Measurements from ENCODE around the gene APC.
"Not testable (repeated sequence)": the region's sequence is repeated elsewhere in the genome, so short reads cannot be mapped to it uniquely, and the experiment has no call there.

The APC gene

GRCh38 chr5:112737463-112738190 is at the start of gene APC:
Gene APC, plus strand, starts transcription at chr5:112737885. Its CDS starts 17,006 bp downstream, at chr5:112754891.
- peak; percentile 74 for DNase-seq

GRCh38 chr5:112689155-112689909 is 48.4 kb upstream of the APC start:
- no peak for DNase-seq

DNA sequence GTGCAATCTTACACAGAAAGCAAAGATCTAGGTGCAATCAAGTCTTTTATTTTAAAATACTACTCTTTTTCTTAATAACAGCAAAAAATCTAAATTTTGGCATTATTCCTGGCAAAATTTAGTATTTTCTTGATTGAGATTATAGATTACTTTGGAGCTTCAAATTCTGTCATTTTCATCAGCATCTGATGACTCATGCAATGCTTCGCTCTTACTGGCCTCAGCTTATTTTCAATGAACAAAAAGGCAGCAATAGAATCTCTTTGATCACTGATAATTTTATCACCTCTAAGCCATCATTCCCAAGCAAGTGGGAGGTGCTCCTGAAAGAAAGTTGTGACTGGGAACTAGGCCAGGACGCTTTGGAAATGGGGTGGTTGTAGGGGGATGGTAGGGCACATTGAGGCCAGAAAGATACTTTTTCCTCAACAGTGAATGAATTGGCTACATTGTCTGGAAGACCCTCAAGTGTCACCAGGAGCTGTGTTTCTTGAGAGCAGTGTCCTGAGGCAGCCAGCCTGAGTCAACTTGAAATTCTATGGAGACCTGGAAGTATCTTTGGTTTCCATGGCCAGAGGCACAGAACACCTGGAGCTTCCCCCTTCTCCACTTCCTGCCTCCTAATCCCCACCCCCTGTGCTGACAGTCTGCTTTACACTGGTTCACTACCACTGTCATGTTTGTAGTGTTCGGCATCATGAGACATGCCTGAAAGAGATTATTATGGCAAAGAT is 46.9 kb upstream of the APC start:
- DNase-seq, result no peak

- DNase-seq, result no peak
Observed at GRCh38 chr5:112691339-112691680, 46.4 kb upstream of the APC start.

DNA sequence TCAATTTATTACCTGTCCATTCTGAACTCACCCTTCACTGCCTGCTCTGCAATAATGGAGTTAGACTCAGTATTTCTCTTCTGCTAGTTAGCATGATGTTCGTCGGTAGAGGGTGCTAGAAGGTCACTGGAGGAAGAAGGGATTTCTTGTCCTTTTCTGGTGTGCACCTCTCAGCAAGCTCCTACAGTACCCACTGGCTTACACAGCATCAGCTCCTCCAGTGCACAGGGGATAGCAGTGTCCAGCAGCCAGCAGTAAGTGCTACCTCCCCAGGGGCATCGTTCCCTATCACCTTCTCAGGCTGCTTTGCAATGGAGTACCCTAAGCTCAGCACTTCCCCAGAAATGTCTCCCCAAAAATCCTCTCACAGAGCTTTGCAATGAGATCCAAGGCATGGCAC is 45.9 kb upstream of the APC start:
- no peak for DNase-seq

GRCh38 chr5:112692472-112692871 is 45.2 kb upstream of the APC start:
- no peak for DNase-seq

DNA sequence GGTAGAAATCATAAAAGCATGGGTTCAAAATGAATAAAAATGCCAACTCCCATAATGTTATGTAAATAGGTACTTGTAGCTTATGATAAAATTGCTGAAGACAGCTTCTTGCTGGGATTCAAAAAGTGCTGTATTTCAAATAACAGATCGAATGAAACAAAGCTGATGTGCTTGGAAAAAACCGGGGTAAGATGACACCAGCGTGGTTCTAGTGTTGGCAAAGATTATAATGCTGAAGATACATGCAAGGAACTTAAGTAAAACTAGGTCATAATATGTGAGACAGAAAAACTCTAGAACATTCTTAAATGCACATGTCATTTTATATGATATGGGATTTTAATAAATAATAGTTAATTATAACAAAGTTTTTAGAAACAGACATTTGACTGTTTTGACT is 44.4 kb upstream of the APC start:
- DNase-seq, result no peak

DNA sequence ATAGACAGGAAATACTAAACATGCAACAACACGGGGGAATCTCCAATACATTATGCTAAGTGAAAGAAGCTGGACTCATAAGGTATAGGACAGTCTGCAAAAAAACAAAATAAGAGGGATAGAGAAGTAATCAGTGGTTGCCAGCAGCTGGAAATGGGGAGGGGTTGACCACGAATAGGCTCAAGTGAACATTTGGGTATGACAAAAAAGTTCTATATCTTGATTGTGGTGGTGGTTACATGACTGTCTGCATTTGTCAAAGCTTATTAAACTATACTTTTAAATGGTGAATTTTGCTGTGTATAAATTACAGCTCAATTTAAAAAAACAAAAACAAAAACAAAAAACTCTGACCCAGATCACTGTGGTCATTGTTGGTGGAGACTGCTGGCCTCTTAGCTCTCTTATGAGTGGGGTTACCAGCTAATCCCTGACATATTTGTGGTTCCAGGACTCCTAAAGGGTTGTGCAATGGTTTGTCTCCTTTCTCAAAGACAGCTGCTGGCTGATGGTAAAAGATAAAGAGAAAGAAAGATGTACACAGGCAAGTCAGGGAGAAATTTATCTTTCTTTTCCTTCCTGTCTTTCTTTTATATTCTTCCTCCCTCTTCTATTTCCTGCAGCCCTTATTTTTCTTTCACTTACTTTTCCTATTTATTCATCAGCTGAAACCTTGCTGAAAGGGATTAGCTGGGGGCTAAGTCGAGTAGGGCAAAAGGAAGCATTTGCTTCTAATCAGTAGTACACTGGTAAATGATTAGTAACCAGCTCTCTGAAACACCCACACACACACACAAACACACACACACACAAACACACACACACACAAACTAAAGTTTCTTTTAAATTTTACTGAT is 42.6 kb upstream of the APC start:
- DNase-seq, result no peak

GRCh38 chr5:112696786-112697185 is 40.9 kb upstream of the APC start:
- no peak for DNase-seq

- no peak for DNase-seq
Observed at GRCh38 chr5:112697322-112697721, 40.4 kb upstream of the APC start.

GRCh38 chr5:112697833-112698232 is 39.9 kb upstream of the APC start:
- DNase-seq, result no peak

DNA sequence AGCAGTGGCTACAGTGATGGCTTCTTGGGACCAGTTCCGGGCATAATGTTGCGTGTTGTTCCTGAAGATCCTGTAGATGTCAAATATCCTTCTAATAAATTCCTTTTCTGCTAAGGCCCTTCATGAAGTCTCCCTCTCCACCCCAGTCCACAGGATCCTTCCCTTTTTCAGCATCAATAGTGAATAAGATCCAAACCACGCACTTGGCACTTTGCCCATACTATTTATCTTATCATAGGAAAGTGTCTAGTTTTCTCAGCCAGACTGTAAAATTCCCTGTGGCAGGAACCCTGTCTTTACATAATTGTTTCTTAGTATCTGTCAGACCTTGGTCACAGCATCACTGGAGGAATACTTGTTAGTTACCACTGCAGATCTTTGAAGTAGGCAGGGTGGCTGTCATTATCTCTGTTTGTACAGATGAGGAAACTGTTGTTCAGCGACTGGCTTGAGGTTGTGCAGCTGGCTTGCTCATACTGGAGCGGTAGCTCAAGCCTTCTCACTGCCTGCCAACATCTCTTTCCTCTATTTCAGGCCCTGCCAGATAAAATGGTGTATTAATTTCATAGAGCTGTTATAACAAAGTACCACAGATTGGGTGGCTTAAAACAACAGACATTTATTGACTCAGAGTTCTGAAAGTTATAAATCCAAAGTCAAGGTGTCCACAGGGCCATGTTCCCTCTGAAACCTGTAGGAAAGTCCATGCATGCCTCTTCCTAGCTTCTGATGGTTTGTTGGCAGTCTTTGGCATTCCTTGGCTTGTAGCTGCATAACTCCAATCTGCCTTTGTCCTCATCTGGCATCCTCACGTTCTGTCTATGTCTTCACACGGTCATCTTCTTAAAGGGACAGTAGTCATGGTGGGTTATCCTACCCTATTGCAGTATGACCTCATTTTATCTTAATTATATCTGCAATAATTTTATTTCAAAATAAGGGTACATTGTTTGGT is 33.5 kb upstream of the APC start:
- no peak for DNase-seq

GRCh38 chr5:112706446-112707016 is 31.2 kb upstream of the APC start:
- DNase-seq, result no peak

DNA sequence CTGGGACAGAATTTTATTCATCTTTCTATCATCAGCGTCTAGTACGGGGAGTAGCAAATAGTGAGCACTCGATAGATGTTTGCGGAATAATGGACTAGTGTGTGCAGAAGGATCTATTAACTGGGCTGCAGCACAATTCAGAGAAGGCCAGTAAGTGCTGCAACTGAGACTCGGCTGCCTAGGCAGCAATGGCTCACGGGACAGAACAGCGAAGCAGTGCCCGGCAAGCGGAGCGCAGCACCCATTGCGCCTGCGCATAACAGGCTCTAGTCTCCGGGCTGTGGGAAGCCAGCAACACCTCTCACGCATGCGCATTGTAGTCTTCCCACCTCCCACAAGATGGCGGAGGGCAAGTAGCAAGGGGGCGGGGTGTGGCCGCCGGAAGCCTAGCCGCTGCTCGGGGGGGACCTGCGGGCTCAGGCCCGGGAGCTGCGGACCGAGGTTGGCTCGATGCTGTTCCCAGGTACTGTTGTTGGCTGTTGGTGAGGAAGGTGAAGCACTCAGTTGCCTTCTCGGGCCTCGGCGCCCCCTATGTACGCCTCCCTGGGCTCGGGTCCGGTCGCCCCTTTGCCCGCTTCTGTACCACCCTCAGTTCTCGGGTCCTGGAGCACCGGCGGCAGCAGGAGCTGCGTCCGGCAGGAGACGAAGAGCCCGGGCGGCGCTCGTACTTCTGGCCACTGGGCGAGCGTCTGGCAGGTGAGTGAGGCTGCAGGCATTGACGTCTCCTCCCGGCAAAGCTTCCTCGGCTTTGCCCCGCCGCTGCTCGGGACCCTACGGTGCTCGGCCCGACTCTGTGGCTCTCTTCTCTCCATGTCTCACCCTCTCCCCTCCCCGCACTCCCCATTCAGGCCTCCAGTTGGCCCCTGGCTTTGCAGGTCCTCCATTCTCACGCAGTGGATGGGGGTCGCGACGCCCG is 30.2 kb upstream of the APC start:
- DNase-seq, result peak; percentile 94

DNA sequence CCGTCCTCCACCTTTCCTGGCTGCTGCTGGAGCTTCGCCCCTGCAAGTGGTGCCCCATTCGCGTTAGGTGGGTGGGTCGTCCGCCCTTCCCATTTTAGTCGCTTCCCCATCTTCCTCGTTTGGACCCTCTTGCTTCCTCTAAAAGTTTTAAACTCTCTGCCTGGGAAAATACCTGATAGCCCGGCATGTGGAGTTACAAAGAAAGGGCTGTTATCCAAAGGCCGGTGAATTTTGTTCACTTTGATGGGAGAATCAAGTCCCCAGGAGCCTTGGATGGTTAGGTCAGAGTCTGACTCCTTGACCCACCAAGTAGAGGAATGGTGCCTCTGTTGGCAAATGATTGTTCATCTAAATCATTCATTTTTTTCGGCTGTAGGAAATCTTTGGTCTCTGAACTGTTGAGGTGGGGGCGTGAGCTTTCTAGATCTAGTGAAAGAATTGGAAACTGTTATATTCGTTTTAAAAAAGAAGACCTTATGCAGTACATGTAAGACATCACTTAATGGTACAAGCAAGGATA is 29.5 kb upstream of the APC start:
- DNase-seq, result no peak

DNA sequence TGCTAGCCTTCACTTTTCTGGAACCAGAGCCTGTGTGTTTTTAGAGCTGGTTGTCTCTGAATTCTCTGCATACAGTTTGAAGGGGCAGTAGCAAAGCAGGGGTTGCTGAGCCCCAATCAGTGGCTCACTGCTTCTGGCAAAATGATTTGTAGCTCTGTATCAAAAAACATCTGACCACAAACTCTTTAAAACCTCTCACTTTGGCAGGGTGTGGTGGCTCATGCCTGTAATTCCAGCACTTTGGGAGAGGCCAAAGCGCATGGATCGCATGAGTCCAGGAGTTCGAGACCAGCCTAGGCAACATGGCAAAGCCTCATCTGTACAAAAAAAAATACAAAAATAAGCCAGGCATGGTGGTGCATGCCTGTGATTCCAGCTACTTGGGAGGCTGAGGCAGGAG is 28.3 kb upstream of the APC start:
- DNase-seq, result no peak

DNA sequence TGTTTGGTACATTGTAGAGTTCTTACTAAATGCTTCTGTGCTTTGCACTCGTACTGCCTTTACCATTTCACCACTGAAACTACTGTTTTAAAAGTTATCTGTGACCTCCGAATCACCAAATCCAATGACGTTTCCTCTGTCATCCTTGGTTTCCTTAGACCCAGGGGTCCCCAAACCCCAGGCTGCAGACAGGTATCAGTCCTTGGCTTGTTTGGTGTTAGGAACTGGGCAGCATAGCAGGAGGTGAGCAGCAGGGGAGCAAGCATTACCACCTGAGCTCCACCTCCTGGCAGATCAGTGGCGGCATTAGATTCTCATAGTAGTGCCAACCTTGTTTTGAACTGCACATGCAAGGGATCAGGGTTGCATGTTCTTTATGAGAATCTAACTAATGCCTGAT is 26.8 kb upstream of the APC start:
- DNase-seq, result no peak

DNA sequence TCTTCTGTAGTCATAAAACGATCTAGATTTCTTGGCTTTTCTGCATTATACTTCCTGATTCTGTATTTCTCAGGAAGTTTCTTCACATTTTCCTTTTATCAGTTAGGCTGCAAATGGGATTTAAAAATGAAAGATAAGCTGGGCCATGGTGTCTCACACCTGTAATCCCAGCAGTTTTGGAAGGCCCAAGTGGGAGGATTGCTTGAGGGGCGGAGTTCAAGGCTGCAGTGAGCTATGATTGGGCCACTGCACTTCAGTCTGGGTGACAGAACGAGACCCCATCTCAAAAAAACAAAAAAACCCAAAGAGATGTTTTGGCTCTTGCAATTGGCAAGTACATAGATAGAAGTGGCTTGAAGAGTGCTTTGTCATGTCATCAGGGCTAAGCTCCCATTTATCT is 26.2 kb upstream of the APC start:
- no peak for DNase-seq

DNA sequence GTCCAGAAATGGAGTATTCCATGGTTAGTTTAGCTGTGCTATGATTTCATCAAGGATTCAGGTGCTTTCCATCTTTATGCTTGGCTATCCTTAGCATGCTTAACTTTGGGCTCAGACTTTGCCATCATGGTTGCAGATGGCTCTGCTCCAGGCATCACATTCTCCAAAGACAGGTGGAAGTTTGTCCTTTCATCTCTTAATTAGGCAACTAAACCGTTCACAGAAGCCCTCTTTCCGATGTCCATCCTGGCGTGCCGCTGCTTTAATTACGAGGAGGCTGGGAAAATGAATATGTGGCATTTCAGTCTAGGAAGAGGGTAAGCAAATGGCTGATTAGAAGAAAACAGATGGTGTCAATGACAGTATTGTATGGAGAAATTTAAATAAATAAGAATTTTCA is 24.5 kb upstream of the APC start:
- DNase-seq, result no peak

DNA sequence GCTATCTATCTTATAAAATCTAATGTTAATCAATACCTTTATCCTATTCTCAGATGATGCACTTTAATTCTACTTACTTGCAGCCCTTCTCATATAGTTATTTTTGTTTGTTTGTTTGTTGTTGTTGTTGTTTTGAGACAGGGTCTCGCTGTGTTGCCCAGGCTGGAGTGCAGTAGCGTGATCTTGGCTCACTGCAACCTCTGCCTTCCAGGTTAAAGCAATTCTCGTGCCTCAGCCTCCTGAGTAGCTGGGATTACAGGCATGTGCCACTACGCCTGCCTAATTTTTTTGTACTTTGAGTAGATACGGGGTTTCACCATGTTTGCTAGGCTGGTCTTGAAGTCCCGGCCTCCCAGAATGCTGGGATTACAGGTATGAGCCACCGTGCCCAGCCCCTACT is 20.8 kb upstream of the APC start:
- DNase-seq, result not testable (repeated sequence)
